PC-9 (cell line): Measurements from ENCODE around the gene PSMD4. TPM values are rescaled to one million over a fixed set of nuclear protein-coding genes. Genes with fewer than 3 reads are reported as not detected.
"Not testable (repeated sequence)": the region's sequence is repeated elsewhere in the genome, so short reads cannot be mapped to it uniquely, and the experiment has no call there.

Experiments used
- Bru-seq: library from RNA; stranded (reverse); fragments of 400-500 nt; gene quantifications from one replicate; lab custom pipeline; 2021; lab: Mats Ljungman, UMichigan
- BruChase-seq, 2 experiments: library from RNA; stranded (reverse); fragments of 400-500 nt; gene quantifications; one replicate each; lab custom pipeline; 2021; lab: Mats Ljungman, UMichigan
- BruUV-seq: library from RNA; stranded (reverse); fragments of 400-500 nt; replicated peaks from 2 replicates; lab custom pipeline; 2021; lab: Mats Ljungman, UMichigan
- CTCF ChIA-PET: fragments of 300-600 bp; sonication (Branson Sonifier 250); formaldehyde crosslinking; loops from one replicate; lab custom pipeline; 2022; ENCODE audit warnings: antibody characterized with exemption; lab: Charles Lee
- POLR2A ChIA-PET: fragments of 300-600 bp; sonication (Branson Sonifier 250); formaldehyde crosslinking; loops from one replicate; lab custom pipeline; 2022; ENCODE audit warnings: antibody characterized with exemption; ENCODE audit not compliant: unreplicated experiment; lab: Charles Lee
- DNase-seq, 2 experiments: peaks; one replicate each; pipeline versions ENCODE4 v3.0.0 to v3.0.0-alpha.2; 2015 to 2022; ENCODE audit warnings: mixed read lengths in 1 of 2
- H2AFZ ChIP-seq: fragments of 200-600 bp; sonication (generic); 2 replicates; pipeline ENCODE4 v1.8.1; 2017; ENCODE audit warnings: antibody characterized with exemption
- H3F3A ChIP-seq: fragments of 200-600 bp; sonication (generic); 2 replicates; pipeline ENCODE4 v1.8.1; 2017; ENCODE audit warnings: antibody characterized with exemption, mild to moderate bottlenecking, low read depth; ENCODE audit not compliant: insufficient read depth
- H3K27ac ChIP-seq: fragments of 200-600 bp; sonication (generic); 2 replicates; pipeline ENCODE4 v1.6.1; 2016; ENCODE audit warnings: mixed run types
- H3K27me3 ChIP-seq: fragments of 200-600 bp; sonication (generic); 2 replicates; pipeline ENCODE4 v1.6.1; 2016; ENCODE audit warnings: low read depth, mixed run types; ENCODE audit not compliant: insufficient read depth
- H3K36me3 ChIP-seq: fragments of 200-600 bp; sonication (generic); 2 replicates; pipeline ENCODE4 v1.6.1; 2016; ENCODE audit warnings: low read depth, mixed run types
- H3K4me1 ChIP-seq: fragments of 200-600 bp; sonication (generic); replicated peaks from 2 replicates; pipeline ENCODE4 v1.6.1; 2016; ENCODE audit warnings: mixed run types; ENCODE audit not compliant: insufficient read depth
- H3K4me2 ChIP-seq: fragments of 200-600 bp; sonication (generic); 2 replicates; pipeline ENCODE4 v1.6.1; 2017; ENCODE audit warnings: mixed run types
- H3K4me3 ChIP-seq: fragments of 200-600 bp; sonication (generic); 2 replicates; pipeline ENCODE4 v1.6.1; 2016; ENCODE audit warnings: mixed run types
- H3K79me2 ChIP-seq: fragments of 200-600 bp; sonication (generic); 2 replicates; pipeline ENCODE4 v1.6.1; 2017; ENCODE audit warnings: low read depth, mixed run types
- H3K9me2 ChIP-seq: fragments of 200-600 bp; sonication (generic); 2 replicates; pipeline ENCODE4 v1.8.1; 2017; ENCODE audit warnings: mild to moderate bottlenecking; ENCODE audit not compliant: insufficient read depth
- H3K9me3 ChIP-seq: fragments of 200-600 bp; sonication (generic); 2 replicates; pipeline ENCODE4 v1.8.1; 2016; ENCODE audit warnings: low read depth; ENCODE audit not compliant: insufficient read depth
- H4K20me1 ChIP-seq: fragments of 200-600 bp; sonication (generic); 2 replicates; pipeline ENCODE4 v1.8.1; 2017; ENCODE audit not compliant: insufficient read depth
- EZH2 ChIP-seq: fragments of 200-600 bp; sonication (generic); IDR thresholded peaks from 2 replicates; pipeline ENCODE4 v1.8.0; 2017; ENCODE audit warnings: antibody characterized with exemption, low read depth
- intact Hi-C: fragments of 100-400 bp; cut with micrococcal nuclease; formaldehyde crosslinking; loops from one replicate; pipeline ENCODE4 v1.10.0; 2022; ENCODE audit not compliant: unreplicated experiment
- long read RNA-seq: library from polyadenylated mRNA; stranded (forward); transcript quantifications from one replicate; pipeline ENCODE4 v2.0.0, GENCODE V29; 2022
- total RNA-seq: library from RNA; stranded (reverse); gene quantifications from 2 replicates; pipeline ENCODE4 v1.2.3, GENCODE V29; 2021
- TF ChIP-seq, protein P1 (sequence below): fragments of 200-600 bp; sonication (generic); conservative IDR thresholded peaks from 2 replicates; pipeline ENCODE4 v1.6.1; 2017; ENCODE audit warnings: mixed run types, antibody characterized with exemption, mild to moderate bottlenecking, moderate library complexity

The PSMD4 gene
- total RNA-seq: 230 and 255 TPM in 2 replicates
- Bru-seq, nascent RNA: percentile 88 among the genes with signal in this experiment
- BruChase-seq, experiment 1, labeled RNA remaining after a 2-hour chase: percentile 89 among the genes with signal in this experiment
- percentile 94 among the genes with signal in this experiment for BruChase-seq, experiment 2, labeled RNA remaining after a 6-hour chase
- long read RNA-seq, transcript PSMD4-202 (10 exons, 1,350 nt): major isoform, 385 of 467 reads
- long read RNA-seq, transcript PSMD4-201 (10 exons, 1,333 nt): minor isoform, 28 of 467 reads
- long read RNA-seq, partial matches to known transcripts: 12 of 467 reads
- long read RNA-seq, other reads (novel, unspliced or antisense): 42 of 467 reads

DNA sequence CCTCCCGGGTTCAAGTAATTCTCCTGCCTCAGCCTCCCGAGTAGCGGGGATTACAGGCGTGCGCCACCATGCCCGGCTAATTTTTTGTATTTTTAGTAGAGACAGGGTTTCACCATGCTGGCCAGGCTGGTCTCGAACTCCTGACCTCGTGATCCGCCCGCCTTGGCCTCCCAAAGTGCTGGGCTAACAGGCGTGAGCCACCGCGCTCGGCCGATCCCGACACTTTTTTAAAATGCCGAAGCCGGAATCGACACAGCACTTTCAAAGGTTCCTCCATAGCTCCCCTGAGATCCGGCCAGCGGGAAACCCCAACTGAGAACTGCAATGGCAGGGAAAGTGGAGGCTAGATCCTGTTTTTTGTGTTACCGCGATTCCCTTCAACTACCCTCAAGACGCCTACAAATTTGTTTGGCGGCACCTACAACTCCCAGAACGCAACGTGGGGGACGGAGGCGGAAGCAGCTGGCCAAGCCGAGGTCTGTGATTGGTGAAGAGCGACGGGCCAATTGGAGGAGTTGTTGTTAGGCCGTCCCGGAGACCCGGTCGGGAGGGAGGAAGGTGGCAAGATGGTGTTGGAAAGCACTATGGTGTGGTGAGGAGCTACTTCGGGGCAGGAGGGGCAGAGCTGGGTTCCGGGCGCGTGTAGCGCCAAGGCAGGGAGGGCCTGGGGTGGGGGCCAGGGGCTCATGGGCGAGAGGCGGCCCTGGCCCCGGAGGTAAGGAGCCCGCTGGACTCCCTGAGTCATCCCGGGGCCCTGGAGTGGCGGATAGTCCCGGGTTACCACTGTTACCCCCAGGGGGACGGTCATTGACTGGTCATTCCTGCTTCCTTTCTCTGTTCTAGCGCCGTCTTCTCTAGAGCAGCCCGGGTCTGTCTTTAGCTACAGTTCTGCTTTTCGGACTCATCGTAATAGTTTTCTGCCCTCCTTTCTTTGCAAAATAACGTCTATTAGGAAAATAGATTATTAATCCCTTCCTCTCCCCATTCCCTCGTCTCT, at the start of gene PSMD4:
Gene PSMD4 (plus strand): TSS at position 518 of the 997 bp plus-strand sequence. CDS start 49 bp downstream, at position 567.
- TSS peak; percentile 99 for BruUV-seq
- no peaks in the 10 kb centered on the region for H3K9me2 ChIP-seq
- H3K4me3 ChIP-seq: peak within 1 kb of the TSS; percentile 76
- peaks cover 48% of the 10 kb centered on the region for H3K79me2 ChIP-seq
- ChIA-PET CTCF (interaction anchor here (0.6 to 1.0 kb wide), 2 partner anchors 27 to 404 kb away, joined by 3 to 18 read pairs; partner anchors contain the start of gene ZNF687), POLR2A (interaction anchor here (0.6 to 1.0 kb wide), 6 partner anchors 9 to 767 kb away, joined by 3 to 21 read pairs (median 3); partner anchors contain the start of gene TARS2)
- DNase-seq: peak; percentile 93 to 95
- intact Hi-C loops: loop anchor here (1.0 kb wide), 2 partner anchors 28 to 56 kb away; partner anchors contain the start of genes PIP5K1A and ZNF687
- no peaks in the 10 kb centered on the region for H3K27me3 ChIP-seq
- H4K20me1 ChIP-seq: peaks cover 20% of the 10 kb centered on the region; the same call in 1 of the 2 replicates
- no peak for TF ChIP-seq EZH2
- TF ChIP-seq, protein P1, sequence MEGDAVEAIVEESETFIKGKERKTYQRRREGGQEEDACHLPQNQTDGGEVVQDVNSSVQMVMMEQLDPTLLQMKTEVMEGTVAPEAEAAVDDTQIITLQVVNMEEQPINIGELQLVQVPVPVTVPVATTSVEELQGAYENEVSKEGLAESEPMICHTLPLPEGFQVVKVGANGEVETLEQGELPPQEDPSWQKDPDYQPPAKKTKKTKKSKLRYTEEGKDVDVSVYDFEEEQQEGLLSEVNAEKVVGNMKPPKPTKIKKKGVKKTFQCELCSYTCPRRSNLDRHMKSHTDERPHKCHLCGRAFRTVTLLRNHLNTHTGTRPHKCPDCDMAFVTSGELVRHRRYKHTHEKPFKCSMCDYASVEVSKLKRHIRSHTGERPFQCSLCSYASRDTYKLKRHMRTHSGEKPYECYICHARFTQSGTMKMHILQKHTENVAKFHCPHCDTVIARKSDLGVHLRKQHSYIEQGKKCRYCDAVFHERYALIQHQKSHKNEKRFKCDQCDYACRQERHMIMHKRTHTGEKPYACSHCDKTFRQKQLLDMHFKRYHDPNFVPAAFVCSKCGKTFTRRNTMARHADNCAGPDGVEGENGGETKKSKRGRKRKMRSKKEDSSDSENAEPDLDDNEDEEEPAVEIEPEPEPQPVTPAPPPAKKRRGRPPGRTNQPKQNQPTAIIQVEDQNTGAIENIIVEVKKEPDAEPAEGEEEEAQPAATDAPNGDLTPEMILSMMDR: no peak
- peak within 1 kb of the TSS; percentile 71 for H2AFZ ChIP-seq
- peaks cover 7% of the 10 kb centered on the region; the same call in 1 of the 2 replicates for H3K36me3 ChIP-seq
- peaks cover 7% of the 10 kb centered on the region for H3K4me1 ChIP-seq
- no peaks in the 10 kb centered on the region for H3K9me3 ChIP-seq
- H3F3A ChIP-seq: peaks cover 45% of the 10 kb centered on the region
- peak within 1 kb of the TSS; percentile 96 for H3K4me2 ChIP-seq
- H3K27ac ChIP-seq: peak within 1 kb of the TSS; percentile 57

DNA sequence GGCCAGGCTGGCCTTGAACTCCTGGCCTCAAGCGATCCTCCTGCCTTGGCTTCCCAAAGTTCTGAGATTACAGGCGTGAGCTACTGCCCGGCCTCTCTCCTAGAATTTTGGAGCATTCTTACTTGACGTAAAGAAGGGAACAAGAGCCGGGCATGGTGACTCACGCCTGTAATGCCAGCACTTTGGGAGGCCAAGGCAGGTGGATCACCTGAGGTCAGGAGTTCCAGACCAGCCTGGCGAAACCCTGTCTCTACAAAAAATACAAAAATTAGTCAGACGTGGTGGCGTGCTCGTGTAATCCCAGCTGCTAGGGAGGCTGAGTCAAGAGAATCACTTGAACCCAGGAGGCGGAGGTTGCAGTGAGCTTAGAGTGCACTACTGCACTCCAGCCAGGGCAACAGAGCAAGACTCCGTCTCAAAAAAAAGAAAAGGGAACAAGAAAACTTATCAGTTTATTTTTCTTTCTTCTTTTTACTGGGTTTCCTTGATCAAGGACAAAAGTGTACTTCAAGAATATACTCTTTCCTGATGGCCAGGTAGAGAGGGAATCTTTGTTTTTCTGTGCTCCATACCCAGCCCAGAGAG, 49.1 kb upstream of the PSMD4 start:
- H3K9me3 ChIP-seq, H3K9me2 ChIP-seq, POLR2A ChIA-PET, H3K4me2 ChIP-seq, H2AFZ ChIP-seq, H3K27ac ChIP-seq, intact Hi-C loops, CTCF ChIA-PET, BruUV-seq, H3K4me3 ChIP-seq, H3K27me3 ChIP-seq, DNase-seq: not testable (repeated sequence)
- H3F3A ChIP-seq: peaks cover 12% of the 10 kb centered on the region; the same call in 1 of the 2 replicates
- H4K20me1 ChIP-seq: peaks cover 63% of the 10 kb centered on the region
- H3K36me3 ChIP-seq: peaks cover 25% of the 10 kb centered on the region
- H3K79me2 ChIP-seq: peaks cover 100% of the 10 kb centered on the region
- H3K4me1 ChIP-seq: peaks cover 16% of the 10 kb centered on the region

DNA sequence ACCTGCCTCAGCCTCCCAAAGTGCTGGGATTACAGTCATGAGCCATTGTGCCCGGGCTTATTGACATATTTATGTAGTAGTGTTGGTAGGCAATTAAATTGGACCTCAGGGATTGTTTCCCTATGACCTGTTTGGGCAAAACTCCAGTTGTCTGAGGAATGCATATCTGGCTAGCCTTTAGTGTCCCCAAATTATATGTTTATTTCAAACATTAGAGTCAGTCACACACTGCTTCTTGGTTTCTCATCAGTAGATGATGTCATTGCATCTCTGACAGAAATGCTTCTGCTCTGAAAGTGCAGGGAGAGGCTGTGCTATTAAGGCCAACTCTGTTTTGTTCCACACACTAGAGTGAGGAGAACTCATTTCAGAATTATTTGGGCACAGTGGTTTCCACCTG, 43.7 kb upstream of the PSMD4 start:
- TF ChIP-seq, protein P1: no peak
- no peak for TF ChIP-seq EZH2
- peaks cover 99% of the 10 kb centered on the region for H3K79me2 ChIP-seq
- no peak for DNase-seq
- no peaks in the 10 kb centered on the region for H3K9me3 ChIP-seq
- POLR2A ChIA-PET: no interaction called here
- H3K4me2 ChIP-seq: no peak overlapping the region
- H3K9me2 ChIP-seq: no peaks in the 10 kb centered on the region
- H3K4me3 ChIP-seq: no peak overlapping the region
- H2AFZ ChIP-seq: no peak overlapping the region
- no peak overlapping the region for H3K27ac ChIP-seq
- BruUV-seq: no TSS peak
- no peaks in the 10 kb centered on the region for H3K27me3 ChIP-seq
- peaks cover 54% of the 10 kb centered on the region for H4K20me1 ChIP-seq
- H3K36me3 ChIP-seq: peaks cover 17% of the 10 kb centered on the region; the same call in 1 of the 2 replicates
- intact Hi-C loops: no loop called here
- H3K4me1 ChIP-seq: no peaks in the 10 kb centered on the region
- peaks cover 3% of the 10 kb centered on the region; the same call in 1 of the 2 replicates for H3F3A ChIP-seq
- CTCF ChIA-PET: no interaction called here
